Endothelial cell (in vitro differentiated cells): Measurements from ENCODE around the gene TAPT1. TPM values are rescaled to one million over a fixed set of nuclear protein-coding genes. Genes with fewer than 3 reads are reported as not detected.
"Not testable (repeated sequence)": the region's sequence is repeated elsewhere in the genome, so short reads cannot be mapped to it uniquely, and the experiment has no call there.

ENCODE experiments used
- DNase-seq: peaks from one replicate; pipeline ENCODE4 v3.0.0; 2021; ENCODE audit warnings: low spot score
- H3K27ac Mint-ChIP-seq: one replicate; pipeline ENCODE4 v1.8.0; 2021; ENCODE audit warnings: mixed read lengths, inconsistent platforms; ENCODE audit not compliant: unreplicated experiment
- H3K27me3 Mint-ChIP-seq: one replicate; pipeline ENCODE4 v1.8.0; 2021; ENCODE audit warnings: mild to moderate bottlenecking, moderate library complexity, mixed read lengths, inconsistent platforms; ENCODE audit not compliant: unreplicated experiment
- H3K36me3 Mint-ChIP-seq: one replicate; pipeline ENCODE4 v1.8.0; 2021; ENCODE audit warnings: mild to moderate bottlenecking, low read depth, mixed read lengths, inconsistent platforms; ENCODE audit not compliant: unreplicated experiment
- H3K4me1 Mint-ChIP-seq: one replicate; pipeline ENCODE4 v1.8.0; 2021; ENCODE audit warnings: mild to moderate bottlenecking, mixed read lengths, inconsistent platforms; ENCODE audit not compliant: unreplicated experiment
- H3K4me3 Mint-ChIP-seq: one replicate; pipeline ENCODE4 v1.8.0; 2021; ENCODE audit warnings: mild to moderate bottlenecking, mixed read lengths, inconsistent platforms; ENCODE audit not compliant: unreplicated experiment
- H3K9me3 Mint-ChIP-seq: one replicate; pipeline ENCODE4 v1.8.0; 2021; ENCODE audit warnings: mixed read lengths, inconsistent platforms; ENCODE audit not compliant: unreplicated experiment
- CTCF ChIP-seq: fragments of 200-600 bp; sonication (generic); IDR thresholded peaks from one replicate; pipeline ENCODE4 v1.5.0; 2021; ENCODE audit warnings: antibody characterized with exemption; ENCODE audit not compliant: unreplicated experiment
- total RNA-seq: library from RNA; stranded (reverse); fragmentation: NEBNext Ultra II Directional; extraction: Animal tissue kit (Norgen Biotek cat#: 25700); gene quantifications from one replicate; pipeline ENCODE4 v1.2.1, GENCODE V29; 2021; ENCODE audit not compliant: unreplicated experiment

TAPT1 gene
- total RNA-seq, 1 donor from 2014 or later, result 18.4 TPM

- peaks cover 19% of the 10 kb centered on the region for H3K4me1 Mint-ChIP-seq
- no peak for DNase-seq
- H3K4me3 Mint-ChIP-seq, result no peak overlapping the region
- no peaks in the 10 kb centered on the region for H3K9me3 Mint-ChIP-seq
- H3K27me3 Mint-ChIP-seq, result no peaks in the 10 kb centered on the region
- H3K36me3 Mint-ChIP-seq, result no peaks in the 10 kb centered on the region
- no peak overlapping the region for H3K27ac Mint-ChIP-seq
- TF ChIP-seq CTCF, result peak; percentile 29
Observed at GRCh38 chr4:16199093-16199492, 27.2 kb downstream of the TAPT1 start.

DNA sequence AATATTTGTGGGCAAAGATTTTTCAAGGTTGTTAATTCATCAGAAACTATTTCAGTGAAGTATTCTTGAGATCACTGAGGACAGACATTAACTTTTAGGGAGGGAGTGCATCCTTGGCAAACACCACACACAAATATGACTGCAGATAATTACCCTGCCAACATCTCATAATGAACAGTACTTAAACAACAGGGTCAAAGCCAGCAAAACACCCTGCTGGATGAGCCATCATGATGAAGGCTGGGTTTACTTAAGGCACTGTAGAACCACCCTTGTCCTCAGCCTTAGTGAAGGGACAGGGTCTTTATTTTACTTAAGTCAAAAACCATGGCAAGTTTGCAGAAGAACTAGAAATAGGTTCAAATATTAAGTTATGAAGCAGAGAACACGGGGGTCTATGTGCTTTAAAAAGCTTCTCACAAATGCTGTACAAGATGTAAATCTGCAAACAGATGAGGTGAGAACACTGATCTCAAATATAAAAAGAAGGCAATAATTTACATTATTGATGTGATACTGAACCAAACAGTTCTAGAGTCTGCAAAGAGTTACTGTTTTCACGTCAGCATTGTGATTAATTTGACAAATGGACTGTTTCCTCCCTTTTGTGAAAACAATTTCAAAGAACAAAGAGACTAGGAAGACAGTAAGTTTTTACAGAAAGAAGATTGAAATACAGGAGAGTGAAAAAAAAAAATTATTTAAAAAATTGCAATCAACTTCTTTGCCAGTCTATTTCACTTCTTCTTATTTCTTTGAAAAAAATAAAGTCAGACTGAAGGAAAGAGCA is 28.2 kb downstream of the TAPT1 start:
- no peaks in the 10 kb centered on the region for H3K27me3 Mint-ChIP-seq
- no peak overlapping the region for H3K27ac Mint-ChIP-seq
- peaks cover 22% of the 10 kb centered on the region for H3K4me1 Mint-ChIP-seq
- no peaks in the 10 kb centered on the region for H3K9me3 Mint-ChIP-seq
- H3K4me3 Mint-ChIP-seq, result no peak overlapping the region
- no peaks in the 10 kb centered on the region for H3K36me3 Mint-ChIP-seq
- DNase-seq, result no peak
- TF ChIP-seq CTCF, result no peak

DNA sequence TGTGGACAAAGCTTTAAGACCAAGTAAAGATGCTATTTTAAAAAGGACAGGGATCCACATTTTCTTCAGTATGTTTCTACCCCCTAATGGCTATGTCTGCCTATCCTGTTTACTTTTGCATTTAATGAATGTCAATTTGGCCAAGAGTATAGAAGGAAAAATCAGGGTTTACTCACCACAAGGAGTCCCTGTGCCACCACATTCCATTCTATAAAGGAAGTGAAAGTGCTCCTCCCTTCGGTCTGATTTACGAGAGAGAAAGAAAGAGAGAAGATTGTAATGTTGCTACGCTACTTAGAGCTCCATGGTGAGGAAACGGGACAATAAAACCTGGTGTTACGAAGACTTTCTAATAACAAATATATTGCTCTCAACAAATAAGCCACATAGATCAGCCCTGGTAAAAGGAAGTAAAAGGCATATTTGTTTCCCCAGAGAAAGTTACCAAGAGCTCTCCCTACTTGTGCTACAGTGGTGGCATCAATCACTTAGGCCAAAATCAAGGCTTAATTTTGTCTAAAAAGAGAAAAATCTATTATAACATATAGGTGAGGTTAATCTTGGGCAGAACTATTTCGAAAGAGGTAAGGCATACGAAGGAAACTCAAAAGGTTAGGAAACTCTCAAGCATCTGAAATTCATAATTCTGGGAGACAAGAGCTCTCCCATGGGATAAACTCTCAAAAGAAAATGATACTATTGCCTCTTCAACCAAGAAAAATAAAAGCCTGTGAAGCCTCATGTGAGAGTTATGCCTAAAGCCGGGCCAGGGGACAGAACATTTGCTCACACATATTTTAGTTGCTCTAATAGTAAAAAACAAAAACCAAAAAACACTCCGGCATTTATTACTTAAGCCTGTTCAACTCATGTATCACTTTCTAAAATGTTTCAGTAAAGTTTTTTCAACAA is 29.5 kb downstream of the TAPT1 start:
- no peak for TF ChIP-seq CTCF
- Mint-ChIP-seq H3K27me3 (no peaks in the 10 kb centered on the region), H3K4me1 (peaks cover 30% of the 10 kb centered on the region), H3K27ac (peak overlapping the region; percentile 74), H3K4me3 (no peak overlapping the region), H3K9me3 (no peaks in the 10 kb centered on the region), H3K36me3 (no peaks in the 10 kb centered on the region)
- no peak for DNase-seq

- Mint-ChIP-seq H3K4me3 (no peak overlapping the region), H3K4me1 (peaks cover 30% of the 10 kb centered on the region), H3K9me3 (no peaks in the 10 kb centered on the region), H3K27ac (no peak overlapping the region), H3K36me3 (no peaks in the 10 kb centered on the region), H3K27me3 (no peaks in the 10 kb centered on the region)
- DNase-seq, result no peak
- no peak for TF ChIP-seq CTCF
Observed at GRCh38 chr4:16195209-16195608, 31.1 kb downstream of the TAPT1 start.

DNA sequence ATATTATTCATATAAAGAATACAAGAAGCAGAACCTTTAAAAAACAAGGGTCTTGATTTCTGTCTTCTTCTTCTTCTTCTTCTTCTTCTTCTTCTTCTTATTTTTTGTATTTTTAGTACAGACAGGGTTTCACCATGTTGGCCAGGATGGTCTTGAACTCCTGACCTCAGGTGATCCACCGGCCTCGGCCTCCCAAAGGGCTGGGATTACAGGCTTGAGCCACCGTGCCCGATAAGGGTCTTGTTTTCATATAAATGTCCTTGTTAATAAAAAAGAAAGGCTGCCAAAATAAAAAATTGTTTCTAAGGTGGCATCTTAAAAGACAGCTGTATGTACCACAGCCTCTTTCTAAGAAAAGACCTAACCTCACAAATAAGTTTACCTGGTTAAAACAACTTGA is 31.5 kb downstream of the TAPT1 start:
- H3K36me3 Mint-ChIP-seq, DNase-seq, H3K9me3 Mint-ChIP-seq, H3K27ac Mint-ChIP-seq, H3K27me3 Mint-ChIP-seq, H3K4me3 Mint-ChIP-seq: not testable (repeated sequence)
- H3K4me1 Mint-ChIP-seq, result peaks cover 30% of the 10 kb centered on the region
